Activated naive CD4-positive, alpha-beta T cell treated with anti-CD3 and anti-CD28 coated beads for 36 hours (primary cell): Measurements from ENCODE around the gene WRAP73. TPM values are rescaled to one million over a fixed set of nuclear protein-coding genes. Genes with fewer than 3 reads are reported as not detected.
"Not testable (repeated sequence)": the region's sequence is repeated elsewhere in the genome, so short reads cannot be mapped to it uniquely, and the experiment has no call there.

ENCODE experiments used
- CTCF ChIA-PET: fragments of 350-600 bp; sonication (Branson Sonifier 250); formaldehyde crosslinking; loops from one replicate; lab custom pipeline; 2021; ENCODE audit warnings: antibody characterized with exemption; lab: Charles Lee
- DNase-seq: peaks from one replicate; pipeline ENCODE4 v3.0.0-alpha.2; 2020
- H3K27ac Mint-ChIP-seq: one replicate; pipeline ENCODE4 v1.8.0; 2021; ENCODE audit warnings: mild to moderate bottlenecking, mixed read lengths
- H3K27me3 Mint-ChIP-seq: one replicate; pipeline ENCODE4 v1.8.0; 2021; ENCODE audit warnings: low read depth, mixed read lengths
- H3K36me3 Mint-ChIP-seq: one replicate; pipeline ENCODE4 v1.8.0; 2021; ENCODE audit warnings: low read depth, mixed read lengths
- H3K4me1 Mint-ChIP-seq: one replicate; pipeline ENCODE4 v1.8.0; 2021; ENCODE audit warnings: low read depth, mixed read lengths
- H3K4me3 Mint-ChIP-seq: one replicate; pipeline ENCODE4 v1.8.0; 2021; ENCODE audit warnings: mild to moderate bottlenecking, moderate library complexity, mixed read lengths
- H3K9me3 Mint-ChIP-seq: one replicate; pipeline ENCODE4 v1.8.0; 2021; ENCODE audit warnings: mixed read lengths
- intact Hi-C: fragments of 100-400 bp; cut with micrococcal nuclease; formaldehyde crosslinking; loops from one replicate; pipeline ENCODE4 v1.15.1; 2023
- total RNA-seq, 2 experiments: library from RNA; stranded (reverse); gene quantifications; one replicate each; pipeline ENCODE4 v1.2.3, GENCODE V29; 2021

The WRAP73 gene
- total RNA-seq, 2 experiments from 2014 or later = 32.4 to 35.4 TPM

DNA sequence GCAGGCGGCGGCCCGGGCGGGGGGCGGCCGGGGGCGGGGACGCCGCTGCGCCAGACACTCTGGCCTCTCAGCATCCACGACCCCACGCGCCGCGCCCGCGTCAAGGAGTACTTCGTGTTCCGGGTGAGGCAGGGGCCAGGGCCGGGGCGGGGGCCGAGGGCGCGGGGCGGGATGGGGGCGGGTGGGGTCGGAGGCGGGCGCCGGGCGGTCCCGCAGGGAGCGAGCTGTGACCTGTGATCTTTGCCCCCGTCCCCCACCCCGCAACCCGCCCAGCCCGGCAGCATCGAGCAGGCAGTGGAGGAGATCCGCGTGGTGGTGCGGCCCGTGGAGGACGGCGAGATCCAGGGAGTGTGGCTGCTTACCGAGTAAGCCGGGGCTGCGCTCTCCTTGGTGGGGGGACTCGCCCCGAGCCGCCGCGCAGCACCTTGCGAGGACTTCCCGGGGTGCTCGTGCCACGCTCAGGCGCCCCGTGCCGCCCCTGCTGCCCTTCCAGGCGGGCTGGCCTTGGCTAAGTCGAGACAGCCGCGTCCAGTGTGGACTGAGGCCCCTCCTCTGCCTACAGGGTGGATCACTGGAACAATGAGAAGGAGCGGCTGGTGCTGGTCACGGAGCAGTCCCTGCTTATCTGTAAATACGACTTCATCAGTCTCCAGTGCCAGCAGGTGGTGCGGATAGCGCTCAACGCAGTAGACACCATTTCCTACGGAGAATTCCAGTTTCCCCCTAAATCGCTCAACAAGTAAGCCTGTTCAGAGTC lies 24.6 kb downstream of the WRAP73 start:
- H3K36me3 Mint-ChIP-seq = no peaks in the 10 kb centered on the region
- peaks cover 28% of the 10 kb centered on the region for H3K4me1 Mint-ChIP-seq
- CTCF ChIA-PET = interaction anchor here (1.0 kb wide), 1 partner anchor 79 kb away, joined by 3 read pairs; no protein-coding TSS in a partner anchor
- no peak overlapping the region for H3K27ac Mint-ChIP-seq
- H3K4me3 Mint-ChIP-seq = peak overlapping the region; percentile 90
- no peaks in the 10 kb centered on the region for H3K9me3 Mint-ChIP-seq
- no peaks in the 10 kb centered on the region for H3K27me3 Mint-ChIP-seq
- DNase-seq = no peak
- intact Hi-C loops = no loop called here

GRCh38 chr1:3624200-3625136 lies 25.4 kb downstream of the WRAP73 start, which contains the start of gene TPRG1L:
TSS of gene TPRG1L (plus strand) at chr1:3625015. CDS start at chr1:3625073, 58 bp downstream.
- CTCF ChIA-PET = no interaction called here
- peak; percentile 98 for DNase-seq
- H3K27me3 Mint-ChIP-seq = no peaks in the 10 kb centered on the region
- peaks cover 28% of the 10 kb centered on the region for H3K4me1 Mint-ChIP-seq
- intact Hi-C loops = loop anchor here (1.0 kb wide), 1 partner anchor 26 kb away; the partner anchor contains the start of gene WRAP73
- H3K27ac Mint-ChIP-seq = peak within 1 kb of the TSS; percentile 66
- H3K9me3 Mint-ChIP-seq = no peaks in the 10 kb centered on the region
- H3K4me3 Mint-ChIP-seq = peak within 1 kb of the TSS; percentile 90
- no peaks in the 10 kb centered on the region for H3K36me3 Mint-ChIP-seq

GRCh38 chr1:3623441-3624199 lies 26.3 kb downstream of the WRAP73 start:
- intact Hi-C loops = loop anchor here (1.0 kb wide), 1 partner anchor 27 kb away; the partner anchor contains the start of gene WRAP73
- H3K9me3 Mint-ChIP-seq = no peaks in the 10 kb centered on the region
- peaks cover 31% of the 10 kb centered on the region for H3K4me1 Mint-ChIP-seq
- peak overlapping the region; percentile 53 for H3K27ac Mint-ChIP-seq
- peak overlapping the region; percentile 90 for H3K4me3 Mint-ChIP-seq
- H3K36me3 Mint-ChIP-seq = no peaks in the 10 kb centered on the region
- no peaks in the 10 kb centered on the region for H3K27me3 Mint-ChIP-seq
- CTCF ChIA-PET = interaction anchor here (1.3 kb wide), 1 partner anchor 133 kb away, joined by 7 read pairs; no protein-coding TSS in a partner anchor
- no peak for DNase-seq

- H3K4me3 Mint-ChIP-seq, H3K9me3 Mint-ChIP-seq, intact Hi-C loops, H3K27me3 Mint-ChIP-seq, H3K36me3 Mint-ChIP-seq, H3K27ac Mint-ChIP-seq, DNase-seq: not testable (repeated sequence)
- CTCF ChIA-PET = interaction anchor here (0.9 to 3.9 kb wide), 8 partner anchors 10 to 169 kb away, joined by 3 to 25 read pairs (median 4); no protein-coding TSS in a partner anchor
- peaks cover 31% of the 10 kb centered on the region for H3K4me1 Mint-ChIP-seq
Measured at GRCh38 chr1:3622102-3622501, 27.8 kb downstream of the WRAP73 start.

DNA sequence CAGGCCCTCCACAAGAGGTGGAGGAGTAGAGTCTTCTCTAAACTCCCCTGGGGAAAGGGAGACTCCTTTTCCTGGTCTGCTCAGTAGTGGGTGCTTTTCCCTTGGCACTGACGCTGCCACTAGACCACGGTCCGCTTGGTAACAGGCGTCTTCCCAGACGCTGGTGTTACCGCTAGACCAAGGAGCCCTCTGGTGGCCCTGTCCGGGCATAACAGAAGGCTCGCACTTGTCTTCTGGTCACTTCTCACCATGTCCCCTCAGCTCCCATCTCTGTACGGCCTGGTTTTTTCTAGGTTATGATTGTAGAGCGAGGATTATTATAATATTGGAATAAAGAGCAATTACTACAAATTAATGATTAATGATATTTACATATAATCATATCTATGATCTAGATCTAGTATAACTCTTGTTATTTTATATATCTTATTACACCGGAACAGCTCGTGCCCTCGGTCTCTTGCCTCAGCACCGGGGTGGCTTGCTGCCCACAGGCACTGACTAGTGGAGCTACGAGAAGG lies 28.7 kb downstream of the WRAP73 start:
- CTCF ChIA-PET = interaction anchor here (0.6 to 3.9 kb wide), 13 partner anchors 11 to 168 kb away, joined by 3 to 25 read pairs (median 5); no protein-coding TSS in a partner anchor
- H3K4me3 Mint-ChIP-seq, H3K27me3 Mint-ChIP-seq, intact Hi-C loops, H3K36me3 Mint-ChIP-seq, H3K27ac Mint-ChIP-seq, H3K9me3 Mint-ChIP-seq: not testable (repeated sequence)
- DNase-seq = peak; percentile 23
- peaks cover 31% of the 10 kb centered on the region for H3K4me1 Mint-ChIP-seq

DNA sequence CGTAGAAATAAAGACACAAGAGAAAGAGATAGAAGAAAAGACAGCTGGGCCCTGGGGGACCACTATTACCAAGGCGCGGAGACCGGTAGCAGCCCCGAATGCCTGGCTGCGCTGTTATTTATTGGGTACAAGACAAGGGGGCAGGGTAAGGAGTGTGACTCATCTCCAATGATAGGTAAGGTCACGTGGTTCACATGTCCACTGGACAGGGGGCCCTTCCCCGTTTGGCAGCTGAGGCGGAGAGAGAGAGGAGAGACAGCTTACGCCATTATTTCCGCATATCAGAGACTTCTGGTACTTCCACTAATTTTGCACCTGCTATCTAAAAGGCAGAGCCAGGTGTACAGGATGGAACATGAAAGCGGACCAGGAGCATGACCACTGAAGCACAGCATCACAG lies 29.2 kb downstream of the WRAP73 start:
- Mint-ChIP-seq H3K4me3 (no peak overlapping the region), H3K27ac (no peak overlapping the region), H3K36me3 (no peaks in the 10 kb centered on the region), H3K27me3 (no peaks in the 10 kb centered on the region), H3K9me3 (no peaks in the 10 kb centered on the region), H3K4me1 (peaks cover 26% of the 10 kb centered on the region)
- CTCF ChIA-PET = interaction anchor here (0.6 to 3.9 kb wide), 10 partner anchors 15 to 168 kb away, joined by 3 to 25 read pairs (median 6); no protein-coding TSS in a partner anchor
- intact Hi-C loops = no loop called here
- DNase-seq = no peak

GRCh38 chr1:3618881-3619671 lies 30.8 kb downstream of the WRAP73 start:
- Mint-ChIP-seq H3K36me3 (no peaks in the 10 kb centered on the region), H3K9me3 (no peaks in the 10 kb centered on the region), H3K4me1 (peaks cover 20% of the 10 kb centered on the region), H3K27me3 (no peaks in the 10 kb centered on the region), H3K4me3 (no peak overlapping the region), H3K27ac (no peak overlapping the region)
- CTCF ChIA-PET = interaction anchor here (0.6 to 3.9 kb wide), 14 partner anchors 9 to 166 kb away, joined by 3 to 25 read pairs (median 4); partner anchors contain the start of gene TP73
- intact Hi-C loops = loop anchor here (1.0 to 2.0 kb wide), 4 partner anchors 54 to 166 kb away; no protein-coding TSS in a partner anchor
- DNase-seq = peak; percentile 81

DNA sequence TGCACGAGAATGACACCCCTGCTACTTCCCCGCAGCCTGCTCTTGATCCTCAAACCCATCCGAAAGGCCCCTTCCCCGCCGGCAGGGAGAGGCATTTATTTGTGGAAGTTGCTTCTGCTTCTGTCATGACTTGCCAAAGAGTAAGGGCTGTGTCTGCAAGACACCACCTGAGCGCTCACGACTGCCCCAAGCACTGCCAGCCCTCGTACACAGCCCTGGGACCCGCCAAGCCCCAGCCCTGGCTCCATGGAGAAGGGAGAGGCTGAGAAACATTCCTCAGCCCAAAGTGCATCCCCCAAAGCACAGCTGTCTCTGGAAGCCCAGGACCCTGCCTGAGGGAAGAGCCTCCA lies 31.4 kb downstream of the WRAP73 start:
- no peaks in the 10 kb centered on the region for H3K27me3 Mint-ChIP-seq
- H3K4me1 Mint-ChIP-seq = peaks cover 14% of the 10 kb centered on the region
- no peaks in the 10 kb centered on the region for H3K9me3 Mint-ChIP-seq
- no peak for DNase-seq
- no peak overlapping the region for H3K4me3 Mint-ChIP-seq
- no peaks in the 10 kb centered on the region for H3K36me3 Mint-ChIP-seq
- intact Hi-C loops = loop anchor here (2.0 kb wide), 1 partner anchor 106 kb away; no protein-coding TSS in a partner anchor
- no peak overlapping the region for H3K27ac Mint-ChIP-seq
- CTCF ChIA-PET = interaction anchor here (0.8 to 3.9 kb wide), 12 partner anchors 9 to 165 kb away, joined by 3 to 25 read pairs (median 5); partner anchors contain the start of gene TP73

- intact Hi-C loops = loop anchor here (2.0 kb wide), 1 partner anchor 107 kb away; no protein-coding TSS in a partner anchor
- Mint-ChIP-seq H3K27ac (no peak overlapping the region), H3K9me3 (no peaks in the 10 kb centered on the region)
Measured at GRCh38 chr1:3617806-3618345, 32.0 kb downstream of the WRAP73 start.

GRCh38 chr1:3616861-3617260 lies 33.0 kb downstream of the WRAP73 start:
- peaks cover 10% of the 10 kb centered on the region for H3K4me1 Mint-ChIP-seq
- no peaks in the 10 kb centered on the region for H3K27me3 Mint-ChIP-seq
- H3K9me3 Mint-ChIP-seq = no peaks in the 10 kb centered on the region
- CTCF ChIA-PET = interaction anchor here (1.3 kb wide), 1 partner anchor 52 kb away, joined by 6 read pairs; no protein-coding TSS in a partner anchor
- H3K4me3 Mint-ChIP-seq = no peak overlapping the region
- no peaks in the 10 kb centered on the region for H3K36me3 Mint-ChIP-seq
- intact Hi-C loops = no loop called here
- no peak for DNase-seq
- no peak overlapping the region for H3K27ac Mint-ChIP-seq

More at GRCh38 chr1:3617806-3618345, 32.0 kb downstream of the WRAP73 start:
- DNase-seq = no peak
- Mint-ChIP-seq H3K4me1 (peaks cover 8% of the 10 kb centered on the region), H3K4me3 (no peak overlapping the region), H3K36me3 (no peaks in the 10 kb centered on the region), H3K27me3 (no peaks in the 10 kb centered on the region)
- CTCF ChIA-PET = interaction anchor here (0.7 to 2.6 kb wide), 2 partner anchors 99 to 165 kb away, joined by 3 to 15 read pairs; no protein-coding TSS in a partner anchor
